PC-9 (cell line): ENCODE data around the gene HAO2.

Experiments used
- CTCF ChIP-seq: fragments of 200-600 bp; sonication (generic); conservative IDR thresholded peaks from 2 replicates; pipeline ENCODE4 v1.6.1; 2017; ENCODE audit warnings: mixed run types, antibody characterized with exemption, mild to moderate bottlenecking, moderate library complexity
- EZH2 ChIP-seq: fragments of 200-600 bp; sonication (generic); IDR thresholded peaks from 2 replicates; pipeline ENCODE4 v1.8.0; 2017; ENCODE audit warnings: antibody characterized with exemption, low read depth

GRCh38 chr1:119379117-119379516 lies 10.5 kb downstream of the HAO2 start:
- TF ChIP-seq CTCF (no peak), EZH2 (no peak)
